Muscle of leg (tissue), 11 donors: ENCODE results near the gene BRS3. TPM values are rescaled to one million over a fixed set of nuclear protein-coding genes. Genes with fewer than 3 reads are reported as not detected.

ENCODE experiments used
- DNase-seq: peaks from one replicate; pipeline ENCODE4 v3.0.0; 2013
- H3K27ac ChIP-seq: one replicate; pipeline ENCODE4 v1.5.1; 2013; ENCODE audit warnings: mild to moderate bottlenecking, low read length, control low read depth
- H3K27me3 ChIP-seq: one replicate; pipeline ENCODE4 v1.6.1; 2013; ENCODE audit warnings: low read length; ENCODE audit not compliant: control insufficient read depth, insufficient read depth
- H3K36me3 ChIP-seq: one replicate; pipeline ENCODE4 v1.6.1; 2013; ENCODE audit warnings: low read length; ENCODE audit not compliant: control insufficient read depth, insufficient read depth
- H3K4me1 ChIP-seq: one replicate; pipeline ENCODE4 v1.6.1; 2013; ENCODE audit warnings: low read length; ENCODE audit not compliant: control insufficient read depth, insufficient read depth
- H3K4me3 ChIP-seq: one replicate; pipeline ENCODE4 v1.5.1; 2013; ENCODE audit warnings: low read length, control low read depth
- H3K9me3 ChIP-seq: replicated peaks from 2 replicates; pipeline ENCODE4 v1.6.1; 2013; ENCODE audit warnings: low read depth, low read length; ENCODE audit not compliant: control insufficient read depth
- WGBS: methylation state at CpG from one replicate; pipeline ENCODE4 v1.1.5; 2013; ENCODE audit warnings: missing lambda C conversion rate; ENCODE audit not compliant: insufficient coverage; 5-methylcytosine and 5-hydroxymethylcytosine counted together
- polyA plus RNA-seq, 8 donors: library from polyadenylated mRNA; unstranded; fragments of 120-200 nt; gene quantifications; one replicate each; pipeline versions ENCODE4 v1.2.1 to v1.2.3, GENCODE V29; 2013; ENCODE audit warnings: inconsistent platforms in 1 of 8, low replicate concordance in 1 of 8; ENCODE audit not compliant: insufficient read length in 8 of 8, insufficient read depth in 1 of 8
- total RNA-seq: library from RNA; stranded (reverse); fragments of 120-200 nt; gene quantifications from one replicate; pipeline ENCODE4 v1.2.4, GENCODE V29; 2013

The BRS3 gene
- total and polyA plus RNA-seq, 9 donors, result 0.22 TPM; not detected in 8

- no peak for DNase-seq
- Histone ChIP-seq H3K27ac (no peak overlapping the region), H3K4me3 (no peak overlapping the region), H3K27me3 (no peaks in the 10 kb centered on the region), H3K9me3 (no peaks in the 10 kb centered on the region), H3K36me3 (no peaks in the 10 kb centered on the region), H3K4me1 (no peaks in the 10 kb centered on the region)
- WGBS, result no CpG with 5 or more reads among the region's 6 CpGs
Measured at GRCh38 chrX:136456133-136456532, 31.6 kb upstream of the BRS3 start.

- Histone ChIP-seq H3K27me3 (no peaks in the 10 kb centered on the region), H3K27ac (no peak overlapping the region), H3K4me1 (no peaks in the 10 kb centered on the region), H3K4me3 (no peak overlapping the region), H3K36me3 (no peaks in the 10 kb centered on the region), H3K9me3 (no peaks in the 10 kb centered on the region)
- no CpG with 5 or more reads among the region's 5 CpGs for WGBS
- DNase-seq, result no peak
Measured at GRCh38 chrX:136457303-136457917, 30.3 kb upstream of the BRS3 start.

- peaks cover 18% of the 10 kb centered on the region for H3K27me3 ChIP-seq
- no peak overlapping the region for H3K27ac ChIP-seq
- no peak for DNase-seq
- no CpG with 5 or more reads among the region's 3 CpGs for WGBS
- no peaks in the 10 kb centered on the region for H3K4me1 ChIP-seq
- H3K4me3 ChIP-seq, result no peak overlapping the region
- H3K36me3 ChIP-seq, result no peaks in the 10 kb centered on the region
- H3K9me3 ChIP-seq, result no peaks in the 10 kb centered on the region
Measured at GRCh38 chrX:136464589-136464988, 23.2 kb upstream of the BRS3 start.

- Histone ChIP-seq H3K27me3 (peaks cover 25% of the 10 kb centered on the region), H3K4me3 (no peak overlapping the region), H3K36me3 (no peaks in the 10 kb centered on the region), H3K27ac (no peak overlapping the region), H3K9me3 (no peaks in the 10 kb centered on the region), H3K4me1 (no peaks in the 10 kb centered on the region)
- 68% methylated on average over 2 of the region's 3 CpGs for WGBS
- DNase-seq, result no peak
Measured at GRCh38 chrX:136467303-136467702, 20.4 kb upstream of the BRS3 start.

GRCh38 chrX:136468391-136469103 is 19.2 kb upstream of the BRS3 start:
- Histone ChIP-seq H3K4me1 (no peaks in the 10 kb centered on the region), H3K9me3 (no peaks in the 10 kb centered on the region), H3K27ac (no peak overlapping the region), H3K36me3 (no peaks in the 10 kb centered on the region), H3K27me3 (peaks cover 28% of the 10 kb centered on the region), H3K4me3 (no peak overlapping the region)
- WGBS, result no CpG with 5 or more reads among the region's 2 CpGs
- DNase-seq, result no peak

GRCh38 chrX:136473663-136474062 is 14.1 kb upstream of the BRS3 start:
- Histone ChIP-seq H3K4me3 (no peak overlapping the region), H3K27me3 (peaks cover 25% of the 10 kb centered on the region), H3K36me3 (no peaks in the 10 kb centered on the region), H3K9me3 (no peaks in the 10 kb centered on the region), H3K4me1 (no peaks in the 10 kb centered on the region), H3K27ac (no peak overlapping the region)
- DNase-seq, result no peak
- 78% methylated on average over 2 of the region's 4 CpGs for WGBS

- WGBS, result no CpG with 5 or more reads among the region's 3 CpGs
- no peaks in the 10 kb centered on the region for H3K36me3 ChIP-seq
- H3K4me3 ChIP-seq, result no peak overlapping the region
- DNase-seq, result no peak
- no peaks in the 10 kb centered on the region for H3K4me1 ChIP-seq
- no peaks in the 10 kb centered on the region for H3K9me3 ChIP-seq
- H3K27ac ChIP-seq, result no peak overlapping the region
- peaks cover 27% of the 10 kb centered on the region for H3K27me3 ChIP-seq
Measured at GRCh38 chrX:136475236-136475635, 12.5 kb upstream of the BRS3 start.

- Histone ChIP-seq H3K27me3 (peaks cover 33% of the 10 kb centered on the region), H3K36me3 (no peaks in the 10 kb centered on the region), H3K9me3 (no peaks in the 10 kb centered on the region), H3K4me3 (no peak overlapping the region), H3K27ac (no peak overlapping the region), H3K4me1 (no peaks in the 10 kb centered on the region)
- WGBS, result no CpG with 5 or more reads among the region's 2 CpGs
- no peak for DNase-seq
Measured at GRCh38 chrX:136476501-136476900, 11.2 kb upstream of the BRS3 start.

- 86% methylated on average over 1 of the region's 2 CpGs for WGBS
- H3K4me1 ChIP-seq, result no peaks in the 10 kb centered on the region
- no peak overlapping the region for H3K4me3 ChIP-seq
- no peaks in the 10 kb centered on the region for H3K36me3 ChIP-seq
- H3K27me3 ChIP-seq, result peaks cover 34% of the 10 kb centered on the region
- no peaks in the 10 kb centered on the region for H3K9me3 ChIP-seq
- no peak overlapping the region for H3K27ac ChIP-seq
- DNase-seq, result no peak
Measured at GRCh38 chrX:136477026-136477425, 10.7 kb upstream of the BRS3 start.

GRCh38 chrX:136480383-136480782 is 7.4 kb upstream of the BRS3 start:
- Histone ChIP-seq H3K27ac (no peak overlapping the region), H3K9me3 (no peaks in the 10 kb centered on the region), H3K36me3 (no peaks in the 10 kb centered on the region), H3K27me3 (peaks cover 29% of the 10 kb centered on the region), H3K4me1 (no peaks in the 10 kb centered on the region), H3K4me3 (no peak overlapping the region)
- WGBS, result 33% methylated on average over 1 of the region's 4 CpGs
- DNase-seq, result peak; percentile 53
